ENCODE measurements around the gene LENG1.

- TF ChIP-seq YY1 (IDR thresholded peaks at IDR 0.05; ENCODE audit: low read depth) (no peak), TEAD4 (IDR thresholded peaks at IDR 0.05) (no peak), EGR1 (IDR thresholded peaks at IDR 0.05) (no peak), CREB1 (IDR thresholded peaks at IDR 0.05; ENCODE audit: low read depth) (no peak), CEBPB (IDR thresholded peaks at IDR 0.05) (no peak), EP300 (IDR thresholded peaks at IDR 0.05; ENCODE audit: borderline replicate concordance) (no peak), RAD21 (IDR thresholded peaks at IDR 0.05; ENCODE audit: low read depth) (no peak), NFIC (IDR thresholded peaks at IDR 0.05) (no peak), TAF1 (IDR thresholded peaks at IDR 0.05; ENCODE audit: low read depth) (no peak), FOXM1 (IDR thresholded peaks at IDR 0.05; ENCODE audit: borderline replicate concordance, low read depth) (no peak), ZBTB7A (IDR thresholded peaks at IDR 0.05; ENCODE audit: low read depth) (no peak)
- TF ChIP-seq, protein P1, sequence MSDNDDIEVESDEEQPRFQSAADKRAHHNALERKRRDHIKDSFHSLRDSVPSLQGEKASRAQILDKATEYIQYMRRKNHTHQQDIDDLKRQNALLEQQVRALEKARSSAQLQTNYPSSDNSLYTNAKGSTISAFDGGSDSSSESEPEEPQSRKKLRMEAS (IDR thresholded peaks at IDR 0.05): no peak
These were observed 1.3 kb upstream of the LENG1 start for GRCh38 chr19:54160854-54161253.

Data from Ishikawa (cell line).